Effector CD4-positive, alpha-beta T cell (primary cell): ENCODE measurements around the gene ZNF407.

Source experiments
- DNase-seq: peaks from one replicate; pipeline ENCODE4 v3.0.0-alpha.2; 2020

Gene ZNF407

GRCh38 chr18:74731097-74731496, 133.4 kb downstream of the ZNF407 start:
- no peak for DNase-seq

GRCh38 chr18:74732380-74732779, 134.7 kb downstream of the ZNF407 start:
- no peak for DNase-seq

GRCh38 chr18:74733598-74733997, 135.9 kb downstream of the ZNF407 start:
- no peak for DNase-seq

- no peak for DNase-seq
Observed at GRCh38 chr18:74734013-74734444, 136.4 kb downstream of the ZNF407 start.

DNA sequence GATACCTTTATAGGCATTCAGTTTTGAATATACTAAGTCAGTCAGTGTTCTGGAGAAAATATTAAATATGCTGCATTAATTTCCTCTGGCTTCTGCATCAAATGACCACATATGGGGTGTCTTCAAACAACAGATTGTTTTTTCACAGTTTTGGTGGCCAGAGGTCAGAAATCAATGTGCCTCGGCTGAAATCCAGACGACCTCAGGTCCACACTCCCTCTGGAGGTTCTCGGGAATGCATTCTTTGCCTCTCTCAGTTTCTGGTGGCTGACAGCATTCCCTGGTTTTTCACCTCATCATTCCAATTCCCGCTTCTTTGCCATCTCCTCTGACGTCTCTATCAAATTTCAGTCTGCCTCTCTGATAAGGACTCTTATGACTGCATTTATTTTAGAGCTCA, 142.3 kb downstream of the ZNF407 start:
- no peak for DNase-seq

DNA sequence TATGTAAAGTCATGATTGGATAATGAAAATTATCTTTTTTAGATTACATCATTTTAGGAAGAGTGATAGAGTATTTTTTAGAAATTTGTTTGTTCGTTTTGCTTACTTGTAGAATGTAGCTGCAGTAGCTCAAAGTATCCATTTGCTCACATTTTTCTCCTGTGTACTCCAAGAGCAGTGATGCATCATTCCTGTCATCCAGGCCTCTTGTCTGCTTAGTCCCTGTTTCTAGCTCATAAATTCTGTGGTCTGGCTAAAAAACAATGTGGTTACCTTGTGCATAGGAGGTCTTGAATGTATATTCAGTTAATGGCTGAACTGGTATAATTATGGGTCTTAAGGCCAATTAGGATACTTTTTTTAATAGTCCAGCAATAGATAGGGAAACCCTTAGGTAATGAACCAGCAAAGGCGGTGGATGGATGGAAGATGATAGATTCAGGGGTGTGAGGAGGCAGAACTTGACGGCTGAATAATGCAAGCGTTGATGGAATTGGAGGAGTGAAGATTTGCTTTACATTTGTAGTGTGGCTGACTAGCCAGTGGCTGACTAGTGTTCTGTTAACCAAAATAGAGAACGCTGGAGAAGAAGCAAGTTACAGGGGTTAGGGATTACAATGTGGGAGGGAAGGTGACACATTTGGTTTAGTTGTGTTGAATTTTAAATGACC, 145.0 kb downstream of the ZNF407 start:
- no peak for DNase-seq

DNA sequence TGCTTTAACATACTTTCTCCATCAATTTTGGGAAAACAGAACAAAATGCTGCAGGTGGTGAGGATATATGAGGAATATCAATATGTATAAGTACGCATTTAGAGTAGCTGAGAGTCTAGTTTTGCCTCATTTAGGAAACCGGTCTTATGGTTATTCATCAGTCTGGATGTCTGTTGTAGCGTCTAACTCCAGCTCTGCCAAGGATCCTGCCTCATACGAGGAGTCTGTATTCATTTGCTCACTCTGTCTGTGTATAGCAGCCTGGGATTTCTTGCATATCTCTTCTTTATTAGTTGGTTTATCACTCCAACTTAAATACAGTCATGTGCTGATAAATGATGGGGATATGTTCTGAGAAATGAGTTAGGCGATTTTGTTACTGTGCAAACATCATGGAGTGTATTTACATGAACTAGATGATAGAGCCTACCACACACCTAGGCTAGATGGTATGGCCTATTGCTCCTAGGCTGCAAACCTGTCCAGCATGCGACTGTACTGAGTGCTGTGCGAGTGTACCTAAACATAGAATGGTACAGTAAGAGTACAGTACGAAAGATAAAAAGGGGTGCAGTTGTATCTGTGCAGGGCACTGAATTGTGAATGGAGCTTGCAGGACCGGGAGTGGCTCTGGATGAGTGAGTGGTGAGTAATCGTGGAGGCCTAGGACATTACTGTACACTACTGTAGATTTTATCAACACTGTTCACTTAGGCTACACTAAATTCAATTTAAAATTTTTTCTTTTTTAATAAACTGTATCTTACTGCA, 148.1 kb downstream of the ZNF407 start:
- DNase-seq: no peak

DNA sequence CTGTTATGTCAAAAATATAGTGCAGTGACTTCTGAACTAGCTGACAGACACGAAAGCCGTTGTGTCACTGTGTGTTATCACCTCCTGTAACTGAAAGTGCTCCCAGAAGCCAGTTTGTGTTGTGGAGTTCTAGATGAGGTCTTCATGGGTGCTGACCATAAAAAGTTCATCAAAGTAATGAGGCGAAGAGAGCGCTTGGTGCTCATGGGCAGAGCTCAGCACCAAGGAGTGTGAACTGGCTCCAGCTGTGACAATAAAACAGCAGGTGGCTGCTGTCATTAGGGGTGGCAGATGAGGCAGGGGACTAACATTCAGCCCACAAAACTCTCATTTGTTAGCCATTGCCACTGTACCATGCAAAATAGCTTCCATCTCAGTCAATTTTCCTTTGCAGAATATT, 151.1 kb downstream of the ZNF407 start:
- no peak for DNase-seq

- DNase-seq: no peak
Observed at GRCh38 chr18:74758995-74759394, 161.3 kb downstream of the ZNF407 start.

DNA sequence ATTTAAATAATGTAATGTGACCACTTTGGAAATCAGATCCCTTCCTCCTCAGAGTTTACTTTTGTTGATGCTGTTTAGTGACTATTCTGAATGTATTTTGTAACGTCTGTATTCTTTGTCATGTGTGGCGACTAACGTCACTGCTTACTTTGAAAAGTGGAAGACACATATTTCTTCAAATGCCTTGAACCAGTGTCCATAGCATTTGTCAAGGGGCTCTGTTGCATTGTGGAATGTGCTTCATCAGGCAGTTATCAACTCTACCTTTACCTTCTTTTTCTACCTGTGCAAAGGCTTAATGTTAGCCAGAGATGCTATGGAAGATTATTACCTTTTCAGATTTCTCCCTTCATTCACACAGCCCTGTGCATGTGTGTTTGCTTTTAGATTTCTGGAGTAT, 162.4 kb downstream of the ZNF407 start:
- DNase-seq: no peak

- DNase-seq: no peak
Observed at GRCh38 chr18:74760436-74760835, 162.8 kb downstream of the ZNF407 start.

- DNase-seq: no peak
Observed at GRCh38 chr18:74766251-74766650, 168.6 kb downstream of the ZNF407 start.

- no peak for DNase-seq
Observed at GRCh38 chr18:74768096-74768495, 170.4 kb downstream of the ZNF407 start.

DNA sequence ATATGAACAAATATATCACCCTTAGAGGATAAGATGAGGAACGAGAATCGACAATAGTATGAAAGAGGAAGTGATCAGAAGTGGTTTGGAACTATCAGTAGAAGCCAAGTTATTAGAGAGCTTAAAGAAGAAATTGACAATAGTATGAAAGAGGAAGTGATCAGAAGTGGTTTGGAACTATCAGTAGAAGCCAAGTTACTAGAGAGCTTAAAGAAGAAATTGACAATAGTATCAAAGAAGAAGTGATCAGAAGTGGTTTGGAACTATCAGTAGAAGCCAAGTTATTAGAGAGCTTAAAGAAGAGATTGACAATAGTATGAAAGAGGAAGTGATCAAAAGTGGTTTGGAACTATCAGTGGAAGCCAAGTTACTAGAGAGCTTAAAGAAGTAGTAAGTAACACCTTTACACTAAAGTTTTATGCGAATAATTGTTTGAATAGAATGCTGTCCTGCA, 175.5 kb downstream of the ZNF407 start:
- no peak for DNase-seq

DNA sequence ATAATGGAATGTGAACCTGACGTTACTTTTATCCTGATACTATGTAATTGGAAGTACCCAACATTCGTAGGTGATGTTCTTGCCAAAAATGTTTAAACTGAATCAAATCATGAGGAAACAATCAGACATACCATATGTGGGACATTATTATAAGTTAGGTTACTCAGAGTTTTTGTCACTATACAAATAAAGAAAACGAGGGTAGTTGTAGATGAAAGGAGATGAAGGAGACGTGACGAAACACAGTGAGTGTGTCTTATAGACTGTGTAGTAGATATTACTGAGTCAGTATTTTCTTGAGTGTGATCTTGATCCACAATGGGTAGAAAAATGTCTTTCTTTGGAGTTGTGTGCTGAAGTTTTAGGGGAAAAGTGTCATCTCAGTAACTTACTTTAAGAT, 176.8 kb downstream of the ZNF407 start:
- DNase-seq: no peak

DNA sequence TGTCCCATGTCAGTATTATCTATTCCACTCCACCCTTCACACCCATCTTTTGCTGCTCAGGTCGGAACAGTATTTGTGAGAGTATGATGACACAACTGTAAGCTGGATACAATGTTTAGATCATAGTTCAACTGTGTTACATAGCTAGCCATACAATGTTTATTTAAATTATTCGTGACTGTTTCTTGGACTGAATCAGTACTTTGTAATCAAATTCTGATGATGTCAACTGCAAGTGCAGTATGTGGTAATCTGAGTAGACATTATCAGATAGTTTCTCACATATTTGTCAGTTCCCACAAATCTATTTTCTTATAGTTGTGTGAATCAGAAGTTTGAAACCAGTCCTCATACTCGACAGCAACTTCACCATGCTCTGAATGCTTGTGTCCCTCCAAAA, 177.6 kb downstream of the ZNF407 start:
- DNase-seq: no peak

DNA sequence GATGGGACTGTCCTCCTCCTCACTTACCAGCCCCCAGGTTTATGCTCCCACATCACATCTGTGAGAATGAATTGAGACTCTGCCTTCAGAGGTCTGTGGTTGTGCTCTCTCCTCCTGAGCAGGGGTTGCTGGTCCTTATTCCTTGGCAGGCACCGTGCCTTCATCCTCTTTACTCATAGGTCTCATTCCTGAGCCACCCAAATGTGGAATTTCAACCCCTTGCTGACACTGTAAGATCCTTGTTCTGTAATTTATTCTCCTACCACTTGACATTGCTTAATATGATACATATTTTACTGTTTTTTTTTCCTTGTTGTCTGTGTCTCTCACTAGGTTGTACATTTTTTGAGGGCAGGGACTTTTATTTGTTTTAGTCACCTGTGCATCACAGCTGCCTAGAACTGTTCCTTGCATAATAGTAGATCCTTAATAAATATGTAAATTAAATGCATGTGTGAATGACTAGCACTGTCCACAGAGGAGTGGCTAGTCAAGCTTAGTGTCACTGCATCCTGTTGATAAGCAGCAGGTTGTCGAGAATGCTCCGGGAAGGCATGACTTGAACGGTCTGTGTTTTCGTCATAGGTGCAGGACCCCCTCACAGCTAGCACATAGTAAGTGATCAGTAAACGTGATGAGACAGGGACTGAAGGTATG, 180.6 kb downstream of the ZNF407 start:
- DNase-seq: no peak

DNA sequence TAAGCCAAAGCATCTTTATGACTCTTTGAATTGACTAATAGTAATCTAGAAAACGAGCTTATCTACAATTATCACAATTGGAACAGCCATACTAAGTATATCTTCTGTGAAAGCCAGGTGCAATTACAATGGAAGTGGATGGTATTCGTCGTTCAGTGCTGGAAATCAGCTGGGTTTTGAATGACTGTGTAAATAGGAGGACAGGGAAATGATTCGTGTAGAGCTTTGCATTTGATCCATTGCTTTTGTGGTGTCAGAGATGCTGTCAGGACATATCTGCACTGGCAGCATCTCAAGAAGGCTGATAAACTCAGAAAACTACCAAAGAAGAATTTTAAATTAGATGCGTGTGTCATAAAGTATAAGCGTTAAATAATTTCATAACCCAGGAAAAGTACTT, 187.1 kb downstream of the ZNF407 start:
- no peak for DNase-seq

DNA sequence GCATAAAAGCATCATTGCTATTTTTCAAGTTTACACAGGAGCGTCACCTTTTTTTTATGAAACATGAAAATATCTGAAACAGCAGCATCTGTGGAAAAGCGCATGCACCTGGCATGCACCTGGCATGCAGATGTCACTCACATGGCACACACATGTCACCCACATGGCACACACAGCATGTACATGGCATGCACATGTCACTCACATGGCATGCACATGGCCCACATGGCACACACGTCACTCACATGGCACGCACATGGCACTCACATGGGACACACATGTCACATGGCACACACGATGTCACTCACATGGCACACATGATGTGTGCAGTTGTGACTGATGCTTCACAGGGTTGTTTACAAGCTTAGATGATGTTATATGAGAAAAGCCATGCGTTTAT, 188.0 kb downstream of the ZNF407 start:
- no peak for DNase-seq

DNA sequence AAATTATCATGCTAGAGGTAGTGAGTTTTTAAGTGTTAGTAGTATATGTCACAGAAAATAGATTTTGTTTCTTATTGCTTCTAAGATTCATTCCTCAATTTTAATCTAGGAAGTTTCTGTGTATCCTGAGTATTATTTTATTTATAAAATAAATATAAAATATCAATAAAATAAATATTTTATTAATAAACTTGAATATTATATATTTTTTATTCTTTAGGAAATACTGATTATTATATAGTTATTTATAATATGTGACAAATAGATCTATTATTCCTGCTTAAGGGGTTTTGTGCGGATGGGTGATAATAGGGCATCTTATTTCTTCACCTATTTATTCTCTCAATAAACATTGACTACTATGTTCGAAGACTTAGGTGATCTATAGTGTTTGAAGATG, 191.0 kb downstream of the ZNF407 start:
- no peak for DNase-seq

- DNase-seq: no peak
Observed at GRCh38 chr18:74789078-74789477, 191.4 kb downstream of the ZNF407 start.

- no peak for DNase-seq
Observed at GRCh38 chr18:74790451-74790850, 192.8 kb downstream of the ZNF407 start.

GRCh38 chr18:74791501-74792194, 194.0 kb downstream of the ZNF407 start:
- no peak for DNase-seq
